T-helper 2 cell treated with Interferon-gamma antibody and Interleukin-4, amounts not matched to agents 100 ng/mL and 5 ng/mL, for 36 hours (primary cell): Measurements from ENCODE around the gene CRNN. TPM values are rescaled to one million over a fixed set of nuclear protein-coding genes. Genes with fewer than 3 reads are reported as not detected.

Source experiments
- total RNA-seq: library from RNA; stranded (reverse); gene quantifications from 2 replicates; pipeline ENCODE4 v1.2.3, GENCODE V29; 2022

CRNN gene
- total RNA-seq, 1 donor from 2014 or later = not detected

Other genes with a start within 250 kb of the CRNN start
- not detected in 2 replicates for gene HRNR, start 190.1 kb downstream of the CRNN start, total RNA-seq
- not detected in 2 replicates for gene FLG, start 89.0 kb downstream of the CRNN start, total RNA-seq
- gene FLG2, start 54.3 kb downstream of the CRNN start, total RNA-seq = not detected in 2 replicates
- not detected in 2 replicates for gene LCE5A, start 96.5 kb upstream of the CRNN start, total RNA-seq
- not detected in 2 replicates for gene CRCT1, start 100.2 kb upstream of the CRNN start, total RNA-seq
- not detected in 2 replicates for gene LCE3E, start 152.5 kb upstream of the CRNN start, total RNA-seq
- not detected in 2 replicates for gene LCE3D, start 166.3 kb upstream of the CRNN start, total RNA-seq
- gene LCE3C, start 186.0 kb upstream of the CRNN start, total RNA-seq = not detected in 2 replicates
- gene LCE3B, start 199.5 kb upstream of the CRNN start, total RNA-seq = not detected in 2 replicates
- gene LCE3A, start 208.8 kb upstream of the CRNN start, total RNA-seq = not detected in 2 replicates
- gene LCE2D, start 249.1 kb upstream of the CRNN start, total RNA-seq = not detected in 2 replicates